Adrenal gland (tissue), 5 donors: ENCODE results near the gene AP1B1.

Experiments used
- CTCF ChIP-seq, 6 experiments: fragments of 450-650 bp in 4 of 6; fragments of 200-600 bp in 2 of 6; sonication (generic) in 1 of 6; IDR thresholded peaks; 1 replicate in 5 of 6; 2 replicates in 1 of 6; pipeline versions ENCODE4 v1.5.1 to v1.8.0; 2016 to 2021; ENCODE audit warnings: antibody characterized with exemption in 6 of 6, mild to moderate bottlenecking in 2 of 6, moderate library complexity in 1 of 6
- POLR2A ChIP-seq, 2 donors: fragments of 450-650 bp; IDR thresholded peaks; one replicate each; pipeline ENCODE4 v1.6.1; 2017; ENCODE audit warnings: antibody characterized with exemption in 2 of 2, mild to moderate bottlenecking in 2 of 2, moderate library complexity in 1 of 2
- donor health status: DM: no; HTN: no; CAD: no.

GRCh38 chr22:29336751-29337490 lies 51.4 kb downstream of the AP1B1 start:
- TF ChIP-seq CTCF (IDR thresholded peaks at IDR 0.05) (no peak), POLR2A (IDR thresholded peaks at IDR 0.05) (no peak)
